Keratinocyte (primary cell): ENCODE data around the gene ATPAF2. TPM values are rescaled to one million over a fixed set of nuclear protein-coding genes. Genes with fewer than 3 reads are reported as not detected.

Experiments
- DNase-seq: peaks from one replicate; pipeline ENCODE4 v3.0.0-alpha.2; 2011; ENCODE audit warnings: low read depth, missing footprints, low spot score
- FAIRE-seq: peaks from 2 replicates; lab custom pipeline; 2011; peaks lifted over from hg19 to GRCh38; lab: Jason Lieb, UNC
- H2AFZ ChIP-seq: 2 replicates; pipeline ENCODE4 v1.6.0; 2012; ENCODE audit warnings: low read length, control low read depth, inconsistent platforms; ENCODE audit not compliant: control insufficient read depth
- H3K27ac ChIP-seq: 2 replicates; pipeline ENCODE4 v1.5.1; 2011; ENCODE audit warnings: low read length; ENCODE audit not compliant: control insufficient read depth, insufficient read depth
- H3K27me3 ChIP-seq: 3 replicates; pipeline ENCODE4 v1.6.0; 2011; ENCODE audit warnings: low read length; ENCODE audit not compliant: control insufficient read depth, insufficient read depth; ENCODE audit errors: extremely low read depth
- H3K36me3 ChIP-seq, 2 experiments: 2 replicates in 1 of 2; 3 replicates in 1 of 2; pipeline ENCODE4 v1.5.1; 2011; ENCODE audit warnings: low read length in 2 of 2, mild to moderate bottlenecking in 1 of 2; ENCODE audit not compliant: control insufficient read depth in 2 of 2, insufficient read depth in 2 of 2; ENCODE audit errors: extremely low read depth in 1 of 2
- H3K4me1 ChIP-seq: 3 replicates; pipeline ENCODE4 v1.5.1; 2011; ENCODE audit warnings: low read length; ENCODE audit not compliant: control insufficient read depth, insufficient read depth; ENCODE audit errors: extremely low read depth
- H3K4me2 ChIP-seq: 3 replicates; pipeline ENCODE4 v1.6.0; 2011; ENCODE audit warnings: low read depth, low read length; ENCODE audit not compliant: control insufficient read depth, insufficient read depth; ENCODE audit errors: extremely low read depth
- H3K4me3 ChIP-seq, 3 experiments: fragments of 200-600 bp in 1 of 3; sonication (generic) in 1 of 3; 2 replicates in 2 of 3; 3 replicates in 1 of 3; pipeline ENCODE4 v1.5.1; 2011 to 2016; ENCODE audit warnings: low read length in 3 of 3, mild to moderate bottlenecking in 3 of 3, control low read depth in 2 of 3, inconsistent platforms in 1 of 3, low read depth in 1 of 3, mixed read lengths in 1 of 3, mixed run types in 1 of 3, moderate library complexity in 1 of 3; ENCODE audit not compliant: control insufficient read depth in 2 of 3, insufficient read depth in 2 of 3; ENCODE audit errors: extremely low read depth in 1 of 3
- H3K79me2 ChIP-seq: 2 replicates; pipeline ENCODE4 v1.6.0; 2012; ENCODE audit warnings: low read length; ENCODE audit not compliant: control insufficient read depth, insufficient read depth
- H3K9ac ChIP-seq: 3 replicates; pipeline ENCODE4 v1.6.0; 2011; ENCODE audit warnings: low read length; ENCODE audit not compliant: control insufficient read depth, insufficient read depth; ENCODE audit errors: extremely low read depth
- H3K9me1 ChIP-seq: 3 replicates; pipeline ENCODE4 v1.6.0; 2011; ENCODE audit warnings: low read length; ENCODE audit not compliant: control insufficient read depth, insufficient read depth; ENCODE audit errors: extremely low read depth
- H3K9me3 ChIP-seq: 2 replicates; pipeline ENCODE4 v1.5.1; 2012; ENCODE audit warnings: low read depth, low read length; ENCODE audit not compliant: control insufficient read depth
- H4K20me1 ChIP-seq: 3 replicates; pipeline ENCODE4 v1.6.0; 2011; ENCODE audit warnings: low read length; ENCODE audit not compliant: control insufficient read depth, insufficient read depth; ENCODE audit errors: extremely low read depth
- EZH2 ChIP-seq: IDR thresholded peaks from one replicate; pipeline ENCODE4 v1.6.1; 2012; ENCODE audit warnings: inconsistent platforms, mild to moderate bottlenecking, low read length, moderate library complexity
- dilution Hi-C: fragments of 300-500 bp; cut with MboI; formaldehyde crosslinking; loops from one replicate; pipeline ENCODE4 v1.7.0; 2020; ENCODE audit warnings: low sequenced_read_pairs; ENCODE audit not compliant: extremely low pct_ligation_motif_present
- polyA plus RNA-seq, 5 experiments: library from polyadenylated mRNA; depleted of rRNA in 3 of 5; stranded (reverse) in 3 of 5; stranded (forward) in 1 of 5; unstranded in 1 of 5; fragments of >200 nt; gene quantifications; 1 replicate in 1 of 5; 2 replicates in 3 of 5; 3 replicates in 1 of 5; pipeline versions ENCODE4 v1.2.1 to v1.2.3, GENCODE V29; 2011 to 2012; ENCODE audit warnings: missing spikeins in 2 of 5, low read depth in 1 of 5, low replicate concordance in 1 of 5
- TF ChIP-seq, protein P1 (sequence below), 3 experiments: IDR thresholded peaks in 1 of 3; conservative IDR thresholded peaks in 1 of 3; optimal IDR thresholded peaks in 1 of 3; 2 replicates in 2 of 3; 3 replicates in 1 of 3; pipeline versions ENCODE3 to v1.5.1; 2011; ENCODE audit warnings: low read length in 3 of 3, mild to moderate bottlenecking in 3 of 3, moderate library complexity in 2 of 3, control low read depth in 1 of 3, inconsistent platforms in 1 of 3; ENCODE audit not compliant: insufficient read depth in 2 of 3; ENCODE audit errors: extremely low read depth in 1 of 3

ATPAF2 gene
- polyA plus RNA-seq, 1 donor (not counting 4 experiments of a cell fraction or from before 2014, with no cell fraction given): 24.4 TPM

- dilution Hi-C loops: no loop called here
- Histone ChIP-seq H3K79me2 (no peaks in the 10 kb centered on the region), H3K36me3 (no peaks in the 10 kb centered on the region), H3K4me2 (no peak overlapping the region), H3K9me3 (no peaks in the 10 kb centered on the region), H3K9ac (no peak overlapping the region), H4K20me1 (no peaks in the 10 kb centered on the region), H3K9me1 (no peaks in the 10 kb centered on the region), H2AFZ (no peak overlapping the region), H3K27me3 (no peaks in the 10 kb centered on the region), H3K4me1 (peaks cover 19% of the 10 kb centered on the region), H3K27ac (no peak overlapping the region), H3K4me3 (no peak overlapping the region)
- DNase-seq (no peak), FAIRE-seq (no peak)
- TF ChIP-seq, protein P1, sequence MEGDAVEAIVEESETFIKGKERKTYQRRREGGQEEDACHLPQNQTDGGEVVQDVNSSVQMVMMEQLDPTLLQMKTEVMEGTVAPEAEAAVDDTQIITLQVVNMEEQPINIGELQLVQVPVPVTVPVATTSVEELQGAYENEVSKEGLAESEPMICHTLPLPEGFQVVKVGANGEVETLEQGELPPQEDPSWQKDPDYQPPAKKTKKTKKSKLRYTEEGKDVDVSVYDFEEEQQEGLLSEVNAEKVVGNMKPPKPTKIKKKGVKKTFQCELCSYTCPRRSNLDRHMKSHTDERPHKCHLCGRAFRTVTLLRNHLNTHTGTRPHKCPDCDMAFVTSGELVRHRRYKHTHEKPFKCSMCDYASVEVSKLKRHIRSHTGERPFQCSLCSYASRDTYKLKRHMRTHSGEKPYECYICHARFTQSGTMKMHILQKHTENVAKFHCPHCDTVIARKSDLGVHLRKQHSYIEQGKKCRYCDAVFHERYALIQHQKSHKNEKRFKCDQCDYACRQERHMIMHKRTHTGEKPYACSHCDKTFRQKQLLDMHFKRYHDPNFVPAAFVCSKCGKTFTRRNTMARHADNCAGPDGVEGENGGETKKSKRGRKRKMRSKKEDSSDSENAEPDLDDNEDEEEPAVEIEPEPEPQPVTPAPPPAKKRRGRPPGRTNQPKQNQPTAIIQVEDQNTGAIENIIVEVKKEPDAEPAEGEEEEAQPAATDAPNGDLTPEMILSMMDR (optimal IDR thresholded peaks at IDR 0.05 in 1 of 3, IDR thresholded peaks at IDR 0.05 in 1 of 3, conservative IDR thresholded peaks at IDR 0.05 in 1 of 3; ENCODE audit: extremely low read depth in 1 of 3, insufficient read depth in 2 of 3, low read length in 3 of 3): no peak
- TF ChIP-seq EZH2: no peak
These were observed 51.6 kb downstream of the ATPAF2 start for GRCh38 chr17:17987187-17987896.

- Histone ChIP-seq H3K4me1 (peaks cover 11% of the 10 kb centered on the region), H3K27ac (no peak overlapping the region), H3K27me3 (no peaks in the 10 kb centered on the region), H3K9ac (no peak overlapping the region), H3K4me3 (no peak overlapping the region), H3K79me2 (no peaks in the 10 kb centered on the region), H3K4me2 (no peak overlapping the region), H3K9me3 (no peaks in the 10 kb centered on the region), H3K36me3 (no peaks in the 10 kb centered on the region), H2AFZ (no peak overlapping the region), H3K9me1 (no peaks in the 10 kb centered on the region), H4K20me1 (no peaks in the 10 kb centered on the region)
- dilution Hi-C loops: no loop called here
- FAIRE-seq (no peak), DNase-seq (no peak)
- TF ChIP-seq EZH2: no peak
- TF ChIP-seq, protein P1 (optimal IDR thresholded peaks at IDR 0.05 in 1 of 3, IDR thresholded peaks at IDR 0.05 in 1 of 3, conservative IDR thresholded peaks at IDR 0.05 in 1 of 3; ENCODE audit: extremely low read depth in 1 of 3, insufficient read depth in 2 of 3, low read length in 3 of 3): peak; percentile 39 to 62 (median 48)
These were observed 53.4 kb downstream of the ATPAF2 start for GRCh38 chr17:17985555-17985954.
